HG02763 (cell line): ENCODE data around the gene FUCA2.
"Not testable (repeated sequence)": the region's sequence is repeated elsewhere in the genome, so short reads cannot be mapped to it uniquely, and the experiment has no call there.

Experiments used
- ATAC-seq: cut with Tn5 transposase; IDR thresholded peaks from one replicate; pipeline ENCODE4 v1.9.1; 2021; ENCODE audit warnings: mild to moderate bottlenecking, moderate library complexity; ENCODE audit not compliant: unreplicated experiment

The FUCA2 gene

DNA sequence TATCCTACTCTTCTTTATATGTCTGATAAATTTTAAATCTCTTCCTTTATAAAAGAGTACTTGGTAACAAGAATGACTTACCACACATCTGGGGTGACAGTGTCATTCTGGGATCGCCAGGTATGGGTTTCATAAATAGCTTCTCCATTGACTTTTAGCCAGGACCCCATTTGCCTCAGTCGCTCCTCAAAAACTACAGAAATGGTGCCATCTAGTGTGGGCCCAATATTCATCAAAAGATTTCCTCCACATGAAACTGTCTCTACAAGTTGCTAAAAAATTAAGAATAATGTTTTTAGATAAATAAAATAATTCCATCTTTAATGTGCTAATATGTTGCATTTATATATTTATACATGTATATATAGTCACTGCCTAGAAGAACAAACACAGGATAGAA lies 9.7 kb downstream of the FUCA2 start:
- no peak for ATAC-seq

DNA sequence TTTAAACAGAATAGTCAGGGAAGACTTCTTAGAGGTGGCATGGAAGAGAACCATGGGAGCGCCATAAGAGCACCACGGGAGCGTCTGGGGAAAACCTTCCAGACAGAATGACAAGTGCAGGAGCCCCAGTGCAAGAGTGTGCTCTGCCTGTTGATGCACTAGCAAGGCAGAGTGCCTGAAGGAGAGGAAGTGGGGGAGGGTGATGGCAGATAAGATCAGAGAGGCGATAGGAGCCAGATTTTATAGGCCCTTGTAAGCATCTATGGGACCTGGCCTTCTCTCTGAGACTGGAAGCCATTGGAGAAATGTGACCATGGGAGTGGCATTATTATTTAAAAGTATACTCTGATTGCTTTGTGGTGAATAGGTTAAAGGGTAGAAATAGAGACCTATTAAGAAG lies 13.1 kb downstream of the FUCA2 start:
- ATAC-seq: no peak

DNA sequence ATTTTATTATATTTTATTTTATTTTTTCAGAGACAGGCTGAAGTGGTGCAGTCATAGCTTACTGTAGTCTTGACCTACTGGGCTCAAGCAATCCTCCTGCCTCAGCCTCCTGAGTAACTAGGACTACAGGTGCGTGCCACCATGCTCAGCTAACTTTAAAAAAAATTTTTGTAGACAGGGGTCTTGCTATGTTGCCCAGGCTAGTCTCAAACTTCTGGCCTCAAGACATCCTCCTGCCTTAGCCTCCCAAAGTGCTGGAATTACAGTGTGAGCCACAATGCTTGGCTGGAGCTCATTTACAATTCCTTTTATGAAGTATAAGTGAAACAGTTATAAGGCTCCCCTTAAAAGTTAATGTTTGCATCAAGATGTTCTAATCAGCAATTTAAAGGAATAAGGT lies 14.5 kb downstream of the FUCA2 start:
- ATAC-seq: no peak

DNA sequence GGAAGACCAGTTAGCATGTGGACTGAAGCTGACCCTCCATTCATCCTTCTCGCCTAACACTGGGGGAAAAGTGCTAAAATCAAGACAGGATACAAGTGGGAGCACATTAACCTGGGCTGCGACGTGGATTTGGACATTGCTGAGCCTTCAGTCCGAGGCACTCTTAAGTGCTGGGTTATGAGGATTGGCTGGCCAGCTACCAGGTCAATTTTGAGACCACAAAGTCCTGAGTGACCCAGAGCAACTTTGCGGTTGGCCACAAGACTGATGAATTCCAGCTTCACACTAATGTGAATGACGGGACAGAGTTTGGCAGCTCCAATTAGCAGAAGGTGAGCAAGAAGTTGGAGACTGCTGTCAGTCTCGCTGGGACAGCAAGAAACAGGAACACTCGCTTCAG lies 20.7 kb downstream of the FUCA2 start:
- ATAC-seq: no peak

DNA sequence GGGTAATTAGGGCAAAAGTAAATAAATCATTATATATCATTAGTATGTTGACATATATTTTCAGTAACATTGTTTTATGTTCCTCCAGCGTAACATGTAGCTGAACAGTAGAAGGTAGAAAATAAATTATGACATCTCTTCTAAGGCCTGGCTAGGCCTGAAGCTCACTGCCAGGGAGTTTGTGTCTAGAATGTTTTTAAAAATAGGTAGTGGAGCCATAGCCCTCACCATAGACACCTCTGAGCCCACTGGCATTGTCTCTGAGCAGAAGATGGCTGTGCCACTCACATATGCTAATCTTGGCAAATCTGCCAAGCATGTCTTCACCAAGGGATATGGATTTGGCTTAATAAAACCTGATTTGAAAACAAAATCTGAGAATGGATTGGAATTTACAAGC lies 21.3 kb downstream of the FUCA2 start:
- no peak for ATAC-seq

DNA sequence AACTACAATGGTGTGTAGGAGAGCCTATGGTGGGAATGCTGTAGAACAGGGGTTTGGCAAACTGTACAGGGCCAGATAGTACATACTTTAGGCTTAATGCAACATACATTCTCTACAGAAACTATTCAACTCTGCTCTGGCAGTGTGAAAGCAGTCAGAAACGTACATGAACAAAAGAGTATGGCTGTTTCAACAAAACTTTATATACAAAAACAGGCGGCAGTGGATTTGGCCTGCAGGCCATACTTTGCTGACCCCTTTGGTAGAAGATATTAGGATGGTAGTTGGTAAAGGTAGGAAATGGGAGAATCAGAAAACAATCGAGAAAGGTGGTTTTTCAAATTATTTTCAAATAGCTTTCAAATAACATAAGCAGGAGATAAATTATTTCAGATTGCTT lies 24.8 kb downstream of the FUCA2 start:
- ATAC-seq: no peak

DNA sequence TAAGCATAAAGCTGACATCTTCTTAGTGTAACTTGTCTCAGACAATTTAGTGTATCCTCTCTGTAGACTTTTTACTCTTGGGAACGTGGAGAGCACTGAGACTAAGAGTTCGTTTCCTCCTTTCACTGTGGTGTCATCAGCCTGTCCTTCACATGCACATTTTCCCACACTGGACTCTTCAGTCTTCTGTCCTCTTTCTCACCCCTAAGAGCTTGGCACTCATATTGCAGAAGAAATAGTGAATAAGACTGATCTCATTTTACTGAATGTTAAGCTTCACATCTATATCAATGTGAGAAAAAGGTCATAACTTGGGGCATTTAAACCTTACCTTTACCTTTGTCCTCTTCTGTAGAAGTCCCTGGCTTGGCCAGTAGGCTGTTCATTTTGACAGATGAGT lies 25.6 kb downstream of the FUCA2 start:
- ATAC-seq: no peak

DNA sequence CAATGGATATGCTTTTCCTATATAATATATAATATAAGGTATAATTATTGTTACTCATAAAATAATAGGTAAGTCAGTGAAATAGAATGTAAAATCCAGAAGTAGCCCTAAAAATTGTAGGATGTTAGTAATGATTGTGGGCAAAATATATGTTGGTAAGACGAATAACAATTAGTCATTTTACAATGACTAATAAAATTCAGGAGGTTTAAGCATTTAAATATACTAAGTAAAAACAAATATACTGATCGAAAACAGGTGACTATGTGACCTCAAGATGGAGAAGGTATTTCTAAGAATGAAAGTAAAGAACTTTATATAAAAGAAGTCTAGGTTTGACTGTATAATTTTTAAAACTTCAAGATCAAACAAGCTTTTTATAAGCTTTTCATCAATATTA lies 28.9 kb downstream of the FUCA2 start:
- no peak for ATAC-seq

DNA sequence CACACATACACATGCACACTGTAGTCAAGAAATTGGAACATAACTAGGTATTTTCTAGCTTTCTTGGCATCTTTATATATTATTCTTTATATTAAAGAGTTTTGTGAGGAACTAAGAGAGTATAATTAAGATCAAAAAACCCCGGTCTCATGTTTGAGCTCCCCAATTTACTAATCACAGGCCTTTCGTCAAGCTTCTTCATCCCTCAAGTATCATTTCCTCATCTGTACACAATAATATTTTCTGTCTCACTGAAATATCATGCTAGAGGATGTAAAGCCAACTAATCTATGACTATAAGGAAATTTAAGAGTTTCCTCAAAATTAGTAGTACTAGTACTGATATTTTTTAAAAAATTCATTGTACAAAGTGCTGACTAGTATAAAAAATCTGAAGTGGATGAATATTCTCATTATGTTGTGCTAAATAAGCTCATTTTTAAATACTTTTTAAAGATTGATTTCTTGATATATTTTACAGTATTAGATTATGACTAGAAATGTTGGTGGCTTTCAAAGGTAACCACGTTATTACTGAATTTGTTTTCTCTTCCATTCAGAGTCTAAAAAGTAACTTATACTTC lies 32.9 kb downstream of the FUCA2 start:
- no peak for ATAC-seq

DNA sequence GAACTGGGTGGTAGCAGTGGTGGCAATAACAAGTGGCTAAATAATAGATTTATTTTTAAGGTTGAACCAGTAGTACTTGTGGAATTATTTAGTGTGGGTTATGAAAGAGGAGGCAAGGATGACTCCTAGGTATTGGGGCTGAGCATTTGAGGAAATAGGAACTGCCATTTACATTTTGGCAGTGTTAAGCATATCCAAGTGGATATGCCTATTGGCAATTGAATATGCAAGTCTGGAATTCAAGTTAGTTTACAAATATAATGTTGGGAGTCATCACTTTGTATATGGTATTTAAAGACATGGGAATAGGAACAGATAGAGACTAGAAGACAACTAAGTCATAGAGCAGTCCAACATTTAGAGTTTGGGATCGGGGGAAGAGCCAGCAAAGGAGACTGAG lies 35.0 kb downstream of the FUCA2 start:
- no peak for ATAC-seq

DNA sequence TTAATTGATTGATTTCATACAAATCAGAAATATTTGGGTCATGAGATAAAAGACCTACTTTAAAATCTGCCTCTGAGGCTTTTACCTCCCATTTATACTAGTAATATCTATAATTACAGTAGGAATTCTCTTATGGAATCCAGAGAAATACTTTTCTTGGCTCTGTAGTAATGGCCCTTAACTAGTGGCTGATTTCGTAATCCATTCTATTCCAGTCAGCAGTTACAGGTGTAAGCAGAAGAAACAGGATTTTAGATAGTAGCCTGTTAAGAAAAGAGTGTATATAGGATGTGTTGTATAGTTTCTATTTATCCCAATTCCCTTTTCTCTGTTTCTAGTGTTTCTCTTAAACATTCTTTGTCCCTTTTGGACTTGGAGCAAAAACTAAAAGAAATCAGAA lies 39.7 kb downstream of the FUCA2 start:
- no peak for ATAC-seq

DNA sequence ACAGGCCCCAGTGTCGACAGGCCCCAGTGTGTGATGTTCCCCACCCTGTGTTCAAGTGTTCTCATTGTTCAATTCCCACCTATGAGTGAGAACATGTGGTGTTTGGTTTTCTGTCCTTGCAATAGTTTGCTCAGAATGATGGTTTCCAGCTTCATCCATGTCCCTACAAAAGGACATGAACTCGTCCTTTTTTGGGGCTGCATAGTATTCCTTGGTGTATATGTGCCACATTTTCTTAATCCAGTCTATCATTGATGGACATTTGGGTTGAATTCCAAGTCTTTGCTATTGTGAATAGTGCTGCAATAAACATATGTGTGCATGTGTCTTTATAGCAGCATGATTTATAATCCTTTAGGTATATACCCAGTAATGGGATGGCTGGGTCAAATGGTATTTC lies 42.7 kb downstream of the FUCA2 start:
- not testable (repeated sequence) for ATAC-seq

DNA sequence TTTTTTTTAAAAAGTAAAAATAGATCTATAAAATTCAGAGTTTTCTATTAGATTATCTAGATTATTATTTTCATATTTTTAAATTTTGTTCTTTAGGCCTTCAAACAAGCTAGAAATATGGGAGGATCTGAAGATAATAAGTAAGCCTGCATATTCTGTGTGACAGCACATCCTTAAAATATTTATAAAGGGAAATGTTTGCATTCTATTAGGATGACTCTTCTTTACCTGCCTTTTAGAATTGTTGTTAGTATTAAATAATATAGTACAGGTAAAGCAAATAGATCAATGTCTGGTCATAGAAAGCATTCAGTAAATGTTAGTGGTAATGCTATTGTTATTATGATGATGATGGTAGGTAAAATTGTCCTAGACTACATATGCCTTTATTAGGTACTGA lies 43.5 kb downstream of the FUCA2 start:
- no peak for ATAC-seq

DNA sequence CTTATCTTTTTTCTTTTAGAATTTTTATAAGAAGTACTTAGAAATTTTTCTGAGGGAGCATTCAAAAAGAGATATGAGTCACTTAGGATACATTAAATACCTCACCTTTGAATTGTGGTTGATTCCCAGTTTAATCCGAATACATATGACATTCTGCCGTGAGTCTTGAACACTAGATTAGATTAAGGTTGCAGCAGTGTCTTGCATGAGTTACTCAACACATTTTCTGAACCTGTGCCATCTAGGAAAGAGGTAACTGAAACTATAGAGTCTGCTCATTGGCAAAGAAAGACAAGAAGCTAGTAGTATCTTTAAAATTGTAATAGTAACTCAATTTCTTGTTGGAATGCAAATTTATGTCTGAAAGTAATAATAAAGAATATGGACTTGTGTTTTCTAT lies 46.0 kb downstream of the FUCA2 start:
- no peak for ATAC-seq

DNA sequence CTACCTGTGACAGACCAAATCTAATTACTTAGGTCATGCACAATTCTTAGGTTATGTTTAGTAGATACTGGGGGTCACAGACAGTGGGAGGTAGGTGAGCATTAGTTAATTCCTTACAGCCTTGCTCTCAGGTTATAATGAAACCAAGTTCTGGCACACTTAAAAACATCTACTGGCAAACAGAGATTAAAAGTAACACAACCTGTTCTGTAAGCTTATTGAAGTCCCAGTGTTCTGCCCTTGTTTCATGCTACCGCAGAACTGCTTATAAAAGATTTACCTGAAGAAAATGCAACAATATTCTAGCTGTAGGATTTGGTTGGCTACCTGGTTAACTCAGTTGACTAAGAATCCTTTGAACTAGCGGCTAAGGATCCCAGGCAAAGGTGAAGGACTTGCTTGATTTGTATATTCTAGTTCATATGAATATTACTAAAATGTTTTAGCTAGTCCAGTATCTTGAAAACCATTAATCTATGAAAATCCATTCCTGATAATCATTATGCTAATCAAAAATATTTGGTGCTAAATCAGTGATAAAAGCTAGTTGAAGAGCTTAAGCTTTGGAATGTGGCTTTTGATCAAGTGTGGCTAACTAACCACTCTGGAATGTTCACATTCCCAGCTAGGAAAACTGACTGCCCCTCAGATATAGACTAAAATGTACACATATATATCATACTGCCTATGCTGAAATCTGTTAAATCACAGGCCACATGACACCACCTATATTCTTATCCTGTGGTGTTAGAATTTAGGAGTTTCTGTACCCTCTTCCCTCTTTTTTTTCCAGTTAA lies 53.8 kb downstream of the FUCA2 start:
- no peak for ATAC-seq

DNA sequence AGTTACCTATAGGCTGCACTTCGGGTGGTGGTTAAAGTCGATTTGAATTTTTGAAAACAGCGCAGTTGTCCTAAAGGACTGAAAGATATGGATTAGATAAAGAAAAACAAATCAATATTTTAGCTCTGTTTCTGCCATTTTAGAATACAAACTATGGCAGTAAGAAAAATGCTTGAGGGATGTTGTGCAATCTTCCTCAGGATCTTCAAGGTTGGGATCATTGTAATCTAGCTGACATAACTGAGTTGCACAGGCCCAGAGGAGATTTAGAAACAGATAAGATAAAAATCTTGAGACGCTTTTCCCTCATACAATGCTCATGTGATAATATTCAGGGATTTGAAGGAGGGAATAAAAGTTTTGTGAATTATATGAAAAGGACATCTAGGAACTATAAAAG lies 60.0 kb downstream of the FUCA2 start:
- ATAC-seq: no peak

DNA sequence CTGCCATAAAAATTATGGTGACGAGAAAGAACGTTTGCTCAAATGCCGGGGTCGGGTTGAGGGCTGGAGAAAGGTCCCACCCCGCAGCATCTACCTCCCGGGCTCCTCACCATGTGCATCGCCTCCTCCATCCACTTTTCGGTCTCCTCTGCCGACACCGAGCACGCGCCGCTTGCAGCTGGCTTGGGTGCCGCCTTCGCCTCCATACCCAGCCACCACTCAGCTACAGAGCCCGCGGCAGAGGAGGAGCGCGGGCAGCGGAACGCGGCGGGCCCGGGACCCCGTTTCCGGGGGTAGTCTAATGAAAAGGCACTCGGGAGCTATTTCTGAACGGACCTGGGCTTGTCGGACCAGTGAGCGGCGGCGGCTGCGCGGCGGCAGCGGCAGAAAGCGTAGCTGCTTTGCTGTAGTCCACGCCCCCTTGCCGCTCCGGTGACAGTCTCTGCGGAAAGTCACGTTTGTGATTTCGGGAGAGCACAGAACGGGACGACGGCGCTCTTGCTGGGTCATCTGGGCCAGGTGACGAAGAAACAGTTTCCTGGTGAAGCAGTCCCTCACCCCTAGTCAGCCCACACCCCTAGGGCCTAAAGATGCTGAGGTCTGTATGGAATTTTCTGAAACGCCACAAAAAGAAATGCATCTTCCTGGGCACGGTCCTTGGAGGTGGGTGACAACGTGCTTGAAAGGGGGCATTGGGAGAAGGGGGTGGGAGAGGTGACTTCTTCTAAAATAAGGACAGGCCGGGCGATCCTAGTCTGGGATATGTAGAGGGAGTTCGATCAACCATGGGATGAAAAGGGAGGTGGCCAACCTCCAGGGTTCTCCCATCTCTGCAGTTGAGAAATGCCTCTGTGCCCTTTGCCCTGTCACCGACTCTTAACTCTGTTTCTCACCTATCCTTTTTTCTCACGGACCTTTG lies 60.8 kb downstream of the FUCA2 start, which contains the start of the genes ADAT2 and PEX3:
TSS of gene ADAT2 (minus strand) at position 243 of the 919 bp plus-strand sequence. CDS start at position 206, 37 bp downstream.
TSS of gene PEX3 (plus strand) at position 353 of the 919 bp plus-strand sequence. CDS start at position 591, 238 bp downstream.
- ATAC-seq: peak; percentile 98

DNA sequence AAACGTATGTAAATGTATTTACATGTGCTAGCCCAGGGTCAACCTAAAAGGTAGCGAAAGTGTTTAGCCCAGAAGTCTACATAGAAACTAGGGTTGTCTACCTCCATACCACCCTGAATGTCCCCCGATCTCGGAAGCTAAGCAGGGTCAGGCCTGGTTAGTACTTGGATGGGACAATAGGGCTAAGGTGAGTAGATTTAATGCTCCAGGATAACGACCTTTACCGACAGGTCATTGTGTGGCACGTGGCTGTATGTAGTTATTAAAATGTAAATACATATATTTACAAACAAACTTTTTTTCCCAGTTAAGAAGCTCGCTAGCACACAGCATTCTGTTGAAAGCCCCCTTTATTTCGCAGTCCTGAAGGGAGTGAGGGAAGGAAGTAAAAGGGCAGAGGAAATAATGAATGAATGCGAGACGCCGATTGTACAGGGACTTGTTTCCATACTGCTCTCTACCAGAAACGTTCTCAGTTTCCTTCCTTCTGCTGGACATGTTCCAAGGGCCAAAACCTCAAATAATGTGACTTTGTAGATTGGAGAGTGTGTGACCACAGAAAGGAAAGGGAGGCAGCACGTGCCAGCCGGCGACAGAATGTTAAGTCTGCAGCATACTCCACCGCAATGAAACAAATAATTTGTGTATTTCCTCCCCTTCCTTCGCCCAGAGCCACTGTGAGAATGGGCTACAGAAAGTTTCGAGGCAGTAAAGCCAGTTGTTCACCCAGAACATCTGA lies 61.6 kb downstream of the FUCA2 start:
- no peak for ATAC-seq

DNA sequence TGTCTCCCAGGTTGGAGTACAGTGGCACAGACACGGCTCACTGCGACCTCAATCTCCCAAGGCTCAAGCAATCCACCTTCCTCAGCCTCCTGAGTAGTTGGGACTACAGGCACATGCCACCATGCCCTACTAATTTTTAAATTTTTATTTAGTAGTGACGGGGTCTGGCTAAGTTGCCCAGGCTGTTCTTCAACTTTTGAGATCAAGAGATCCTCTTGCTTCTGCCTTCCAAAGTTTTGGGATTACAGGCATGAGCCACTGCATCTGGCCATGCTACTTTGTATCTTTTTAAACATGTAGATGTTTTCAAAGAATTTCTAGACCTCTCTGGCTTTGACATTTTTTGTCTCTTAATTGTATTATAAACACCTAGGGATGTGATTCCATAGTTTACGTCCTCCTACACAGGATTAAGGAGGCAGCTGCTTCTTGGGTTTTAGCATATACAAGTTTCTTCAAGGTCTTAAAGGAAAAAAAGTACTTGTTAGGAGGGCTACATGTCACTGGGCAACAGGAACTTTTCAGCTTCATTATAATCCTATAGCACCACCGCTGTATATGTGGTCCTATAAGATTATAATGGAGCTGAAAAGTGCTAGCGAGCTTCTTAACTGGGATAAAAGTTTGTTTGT lies 62.3 kb downstream of the FUCA2 start:
- ATAC-seq: no peak

DNA sequence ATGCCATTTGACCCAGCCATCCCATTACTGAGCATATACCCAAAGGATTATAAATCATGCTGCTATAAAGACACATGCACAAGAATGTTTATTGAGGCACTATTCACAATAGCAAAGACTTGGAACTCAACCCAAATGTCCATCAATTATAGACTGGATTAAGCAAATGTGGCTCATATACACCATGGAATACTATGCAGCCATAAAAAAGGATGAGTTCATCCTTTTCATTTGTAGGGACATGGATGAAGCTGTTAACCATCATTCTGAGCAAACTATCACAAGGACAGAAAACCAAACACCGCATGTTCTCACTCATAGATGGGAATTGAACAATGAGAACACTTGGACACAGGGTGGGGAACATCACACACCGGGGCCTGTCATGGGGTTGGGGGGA lies 63.7 kb downstream of the FUCA2 start:
- ATAC-seq: not testable (repeated sequence)
